PC-3 (cell line): Measurements from ENCODE around the gene EYS. TPM values are rescaled to one million over a fixed set of nuclear protein-coding genes. Genes with fewer than 3 reads are reported as not detected.
"Not testable (repeated sequence)": the region's sequence is repeated elsewhere in the genome, so short reads cannot be mapped to it uniquely, and the experiment has no call there.

Experiments used
- ATAC-seq: fragments of 200-7000 bp; cut with Tn5 transposase; 2 replicates; pipeline ENCODE4 v1.9.1; 2020; ENCODE audit warnings: mild to moderate bottlenecking, moderate library complexity
- BruUV-seq: library from RNA; stranded (reverse); fragments of 400-500 nt; replicated peaks from 2 replicates; lab custom pipeline; 2021; lab: Mats Ljungman, UMichigan
- CTCF ChIA-PET: fragments of 300-600 bp; sonication (Branson Sonifier 250); formaldehyde crosslinking; loops from one replicate; lab custom pipeline; 2022; ENCODE audit warnings: antibody characterized with exemption; lab: Charles Lee
- POLR2A ChIA-PET: fragments of 300-600 bp; sonication (Branson Sonifier 250); formaldehyde crosslinking; loops from one replicate; lab custom pipeline; 2022; ENCODE audit warnings: antibody characterized with exemption; ENCODE audit not compliant: unreplicated experiment; lab: Charles Lee
- DNase-seq: peaks from one replicate; pipeline ENCODE4 v3.0.0-alpha.2; 2015
- H2AFZ ChIP-seq: fragments of 300-600 bp; sonication (generic); 2 replicates; pipeline ENCODE4 v1.6.0; 2016; ENCODE audit warnings: antibody characterized with exemption, low read length
- H3F3A ChIP-seq: fragments of 300-600 bp; sonication (generic); one replicate; pipeline ENCODE4 v1.6.0; 2017; ENCODE audit warnings: antibody characterized with exemption, low read length, control low read depth, mild to moderate bottlenecking; ENCODE audit not compliant: unreplicated experiment
- H3K27ac ChIP-seq: fragments of 300-600 bp; sonication (generic); 2 replicates; pipeline ENCODE4 v1.5.1; 2016; ENCODE audit warnings: mild to moderate bottlenecking, low read length
- H3K27me3 ChIP-seq: fragments of 300-600 bp; sonication (generic); 2 replicates; pipeline ENCODE4 v1.6.1; 2016; ENCODE audit warnings: low read length, mixed read lengths
- H3K36me3 ChIP-seq: fragments of 300-600 bp; sonication (generic); 2 replicates; pipeline ENCODE4 v1.6.1; 2016; ENCODE audit warnings: low read depth, mixed run types, low read length, mixed read lengths
- H3K4me1 ChIP-seq: fragments of 300-600 bp; sonication (generic); 2 replicates; pipeline ENCODE4 v1.5.1; 2016; ENCODE audit warnings: low read length; ENCODE audit not compliant: insufficient read depth
- H3K4me2 ChIP-seq: fragments of 300-600 bp; sonication (generic); 2 replicates; pipeline ENCODE4 v1.6.0; 2016; ENCODE audit warnings: low read length
- H3K4me3 ChIP-seq: fragments of 300-600 bp; sonication (generic); 2 replicates; pipeline ENCODE4 v1.5.1; 2016; ENCODE audit warnings: mild to moderate bottlenecking, low read length, mixed read lengths
- H3K79me2 ChIP-seq: fragments of 300-600 bp; sonication (generic); 2 replicates; pipeline ENCODE4 v1.6.1; 2017; ENCODE audit warnings: low read length, mixed read lengths
- H3K9ac ChIP-seq: fragments of 300-600 bp; sonication (generic); 2 replicates; pipeline ENCODE4 v1.6.0; 2016; ENCODE audit warnings: mild to moderate bottlenecking, low read length
- H3K9me2 ChIP-seq: fragments of 300-600 bp; sonication (generic); replicated peaks from 2 replicates; pipeline ENCODE4 v1.6.1; 2016; ENCODE audit warnings: mixed run types, low read length, mixed read lengths
- H3K9me3 ChIP-seq: fragments of 300-600 bp; sonication (generic); 2 replicates; pipeline ENCODE4 v1.6.1; 2016; ENCODE audit warnings: low read length, mixed read lengths
- H4K20me1 ChIP-seq: fragments of 300-600 bp; sonication (generic); 2 replicates; pipeline ENCODE4 v1.6.1; 2016; ENCODE audit warnings: low read length, mixed read lengths
- CTCF ChIP-seq: fragments of 300-600 bp; sonication (generic); conservative IDR thresholded peaks from 2 replicates; pipeline ENCODE4 v1.5.1; 2017; ENCODE audit warnings: antibody characterized with exemption, low read depth, mild to moderate bottlenecking, low read length
- EZH2 ChIP-seq: fragments of 300-600 bp; sonication (generic); IDR thresholded peaks from one replicate; pipeline ENCODE4 v1.6.1; 2017; ENCODE audit warnings: antibody characterized with exemption, mild to moderate bottlenecking, low read length; ENCODE audit not compliant: unreplicated experiment
- EZH2phosphoT487 ChIP-seq: fragments of 300-600 bp; sonication (generic); IDR thresholded peaks from 2 replicates; pipeline ENCODE4 v1.6.1; 2018; ENCODE audit warnings: mild to moderate bottlenecking, antibody characterized with exemption, low read length, borderline replicate concordance
- intact Hi-C: fragments of 100-400 bp; cut with micrococcal nuclease; formaldehyde crosslinking; loops from 2 replicates; pipeline ENCODE4 v1.9.0; 2023
- total RNA-seq: library from RNA; depleted of rRNA; stranded (reverse); fragments of >200 nt; gene quantifications from 2 replicates; pipeline ENCODE4 v1.2.3, GENCODE V29; 2014

EYS gene
- total RNA-seq, 1 experiment from 2014 or later = 0.07 TPM

- H2AFZ ChIP-seq = no peak overlapping the region
- no peak for DNase-seq
- no peak overlapping the region for H3K9ac ChIP-seq
- no peaks in the 10 kb centered on the region for H4K20me1 ChIP-seq
- H3K36me3 ChIP-seq = no peaks in the 10 kb centered on the region
- no peak overlapping the region for H3K4me2 ChIP-seq
- ChIA-PET POLR2A (no interaction called here), CTCF (no interaction called here)
- ATAC-seq = no peak
- no peaks in the 10 kb centered on the region for H3K27me3 ChIP-seq
- H3K79me2 ChIP-seq = no peaks in the 10 kb centered on the region
- no peaks in the 10 kb centered on the region for H3K4me1 ChIP-seq
- H3K9me3 ChIP-seq = no peaks in the 10 kb centered on the region
- no peak for TF ChIP-seq EZH2
- TF ChIP-seq CTCF = no peak
- no peak for TF ChIP-seq EZH2phosphoT487
- intact Hi-C loops = no loop called here
- no peak overlapping the region for H3K4me3 ChIP-seq
- H3K9me2 ChIP-seq = no peaks in the 10 kb centered on the region
- H3K27ac ChIP-seq = no peak overlapping the region
- BruUV-seq = no TSS peak
- H3F3A ChIP-seq = no peaks in the 10 kb centered on the region
Observed at GRCh38 chr6:65004283-65004682, 702.7 kb downstream of the EYS start.

GRCh38 chr6:65002882-65003281 is 704.1 kb downstream of the EYS start:
- H3F3A ChIP-seq, H3K27ac ChIP-seq, H3K9ac ChIP-seq, H3K4me1 ChIP-seq, H3K4me2 ChIP-seq, CTCF ChIA-PET, H3K79me2 ChIP-seq, DNase-seq, H3K9me2 ChIP-seq, POLR2A ChIA-PET, BruUV-seq, H3K4me3 ChIP-seq, ATAC-seq, H3K36me3 ChIP-seq, H3K27me3 ChIP-seq, intact Hi-C loops, H3K9me3 ChIP-seq, H4K20me1 ChIP-seq, H2AFZ ChIP-seq: not testable (repeated sequence)

- no peaks in the 10 kb centered on the region for H3K4me1 ChIP-seq
- no peak overlapping the region for H3K4me2 ChIP-seq
- intact Hi-C loops = no loop called here
- H4K20me1 ChIP-seq = no peaks in the 10 kb centered on the region
- no peak overlapping the region for H3K4me3 ChIP-seq
- H3K27ac ChIP-seq = no peak overlapping the region
- H3K9me3 ChIP-seq = no peaks in the 10 kb centered on the region
- H3K79me2 ChIP-seq = no peaks in the 10 kb centered on the region
- no peaks in the 10 kb centered on the region for H3K36me3 ChIP-seq
- BruUV-seq = no TSS peak
- no peaks in the 10 kb centered on the region for H3K27me3 ChIP-seq
- DNase-seq = no peak
- POLR2A ChIA-PET = no interaction called here
- H3F3A ChIP-seq = no peaks in the 10 kb centered on the region
- no peak overlapping the region for H3K9ac ChIP-seq
- no peaks in the 10 kb centered on the region for H3K9me2 ChIP-seq
- TF ChIP-seq EZH2phosphoT487 (no peak), CTCF (no peak), EZH2 (no peak)
- CTCF ChIA-PET = no interaction called here
- no peak overlapping the region for H2AFZ ChIP-seq
- no peak for ATAC-seq
Observed at GRCh38 chr6:65000815-65001214, 706.2 kb downstream of the EYS start.
